Vagina (tissue), 2 donors: ENCODE data around the gene DDOST. TPM values are rescaled to one million over a fixed set of nuclear protein-coding genes. Genes with fewer than 3 reads are reported as not detected.

Experiments
- DNase-seq, 2 donors: peaks; one replicate each; pipeline ENCODE4 v3.0.0-alpha.2; 2017; ENCODE audit errors: extremely low spot score in 2 of 2
- H3K27ac ChIP-seq: fragments of 200-600 bp; sonication (generic); one replicate; pipeline ENCODE4 v1.5.1; 2019
- H3K27me3 ChIP-seq: fragments of 200-600 bp; sonication (generic); one replicate; pipeline ENCODE4 v1.5.1; 2019
- H3K36me3 ChIP-seq, 2 donors: fragments of 200-600 bp; sonication (generic); one replicate each; pipeline ENCODE4 v1.5.1; 2017 to 2019
- H3K4me1 ChIP-seq: fragments of 200-600 bp; sonication (generic); one replicate; pipeline ENCODE4 v1.5.1; 2019
- H3K4me3 ChIP-seq, 2 donors: fragments of 200-600 bp; sonication (generic); 1 replicate in 1 of 2; 2 replicates in 1 of 2; pipeline ENCODE4 v1.5.1; 2016 to 2019
- H3K9me3 ChIP-seq: fragments of 200-600 bp; sonication (generic); one replicate; pipeline ENCODE4 v1.5.1; 2019
- CTCF ChIP-seq, 3 experiments: fragments of 450-650 bp in 2 of 3; fragments of 200-600 bp in 1 of 3; sonication (generic) in 1 of 3; IDR thresholded peaks; one replicate each; pipeline ENCODE4 v1.5.1; 2017 to 2019; ENCODE audit warnings: antibody characterized with exemption in 3 of 3, mild to moderate bottlenecking in 2 of 3, moderate library complexity in 2 of 3
- POLR2A ChIP-seq, 2 donors: fragments of 450-650 bp; IDR thresholded peaks; one replicate each; pipeline ENCODE4 v1.6.1; 2017; ENCODE audit warnings: antibody characterized with exemption in 2 of 2, mild to moderate bottlenecking in 2 of 2, moderate library complexity in 2 of 2
- POLR2AphosphoS5 ChIP-seq, 2 donors: sonication (generic); formaldehyde crosslinking; IDR thresholded peaks; one replicate each; pipeline ENCODE4 v1.9.0; 2017; ENCODE audit warnings: antibody characterized with exemption in 2 of 2, mild to moderate bottlenecking in 2 of 2, low read depth in 1 of 2; ENCODE audit not compliant: insufficient read depth in 1 of 2
- intact Hi-C: fragments of 100-400 bp; cut with DNase I; formaldehyde crosslinking; loops from one replicate; pipeline ENCODE4 v1.15.1; 2023
- total RNA-seq: library from RNA; depleted of rRNA; stranded (reverse); fragments of >200 nt; gene quantifications from one replicate; pipeline ENCODE4 v1.2.3, GENCODE V29; 2016

The DDOST gene
- total RNA-seq, 1 donor from 2014 or later, result 84.5 TPM

- H3K36me3 ChIP-seq, result no peaks in the 10 kb centered on the region
- DNase-seq, result no peak
- H3K4me1 ChIP-seq, result peaks cover 16% of the 10 kb centered on the region
- no peak overlapping the region for H3K4me3 ChIP-seq
- no peaks in the 10 kb centered on the region for H3K9me3 ChIP-seq
- intact Hi-C loops, result no loop called here
- no peak overlapping the region for H3K27ac ChIP-seq
- H3K27me3 ChIP-seq, result no peaks in the 10 kb centered on the region
- no peak for TF ChIP-seq POLR2AphosphoS5 (IDR thresholded peaks at IDR 0.05; ENCODE audit: insufficient read depth in 1 of 2, low read depth in 1 of 2)
- TF ChIP-seq POLR2A (IDR thresholded peaks at IDR 0.05), result no peak
- no peak for TF ChIP-seq CTCF (IDR thresholded peaks at IDR 0.05)
These were observed 41.2 kb upstream of the DDOST start for GRCh38 chr1:20702416-20702815.

GRCh38 chr1:20701847-20702246 is 40.7 kb upstream of the DDOST start:
- intact Hi-C loops, result no loop called here
- no peak for TF ChIP-seq POLR2AphosphoS5 (IDR thresholded peaks at IDR 0.05; ENCODE audit: insufficient read depth in 1 of 2, low read depth in 1 of 2)
- H3K9me3 ChIP-seq, result no peaks in the 10 kb centered on the region

GRCh38 chr1:20701446-20701845 is 40.3 kb upstream of the DDOST start:
- Histone ChIP-seq H3K4me1 (peaks cover 23% of the 10 kb centered on the region), H3K36me3 (no peaks in the 10 kb centered on the region), H3K9me3 (no peaks in the 10 kb centered on the region), H3K27me3 (no peaks in the 10 kb centered on the region), H3K4me3 (no peak overlapping the region), H3K27ac (no peak overlapping the region)
- TF ChIP-seq POLR2A (IDR thresholded peaks at IDR 0.05) (no peak), CTCF (IDR thresholded peaks at IDR 0.05) (no peak), POLR2AphosphoS5 (IDR thresholded peaks at IDR 0.05; ENCODE audit: insufficient read depth in 1 of 2, low read depth in 1 of 2) (no peak)
- intact Hi-C loops, result no loop called here
- DNase-seq, result no peak

More at GRCh38 chr1:20701847-20702246, 40.7 kb upstream of the DDOST start:
- Histone ChIP-seq H3K27ac (no peak overlapping the region), H3K4me3 (no peak overlapping the region), H3K4me1 (peaks cover 22% of the 10 kb centered on the region), H3K36me3 (no peaks in the 10 kb centered on the region), H3K27me3 (no peaks in the 10 kb centered on the region)
- DNase-seq, result no peak

GRCh38 chr1:20700636-20701215 is 39.6 kb upstream of the DDOST start:
- Histone ChIP-seq H3K36me3 (no peaks in the 10 kb centered on the region), H3K4me1 (peaks cover 27% of the 10 kb centered on the region), H3K9me3 (no peaks in the 10 kb centered on the region), H3K27me3 (no peaks in the 10 kb centered on the region), H3K4me3 (no peak overlapping the region), H3K27ac (no peak overlapping the region)
- intact Hi-C loops, result no loop called here
- TF ChIP-seq POLR2A (IDR thresholded peaks at IDR 0.05) (no peak), POLR2AphosphoS5 (IDR thresholded peaks at IDR 0.05; ENCODE audit: insufficient read depth in 1 of 2, low read depth in 1 of 2) (no peak), CTCF (IDR thresholded peaks at IDR 0.05) (no peak)
- DNase-seq, result no peak

GRCh38 chr1:20699558-20699957 is 38.4 kb upstream of the DDOST start:
- Histone ChIP-seq H3K9me3 (no peaks in the 10 kb centered on the region), H3K36me3 (no peaks in the 10 kb centered on the region), H3K27ac (no peak overlapping the region), H3K4me3 (no peak overlapping the region), H3K27me3 (no peaks in the 10 kb centered on the region), H3K4me1 (peaks cover 27% of the 10 kb centered on the region)
- TF ChIP-seq POLR2A (IDR thresholded peaks at IDR 0.05) (no peak), CTCF (IDR thresholded peaks at IDR 0.05) (no peak), POLR2AphosphoS5 (IDR thresholded peaks at IDR 0.05; ENCODE audit: insufficient read depth in 1 of 2, low read depth in 1 of 2) (no peak)
- DNase-seq, result no peak
- intact Hi-C loops, result no loop called here
